OCI-LY7 (cell line): ENCODE results near the gene HIPK3.

Experiments
- EZH2phosphoT487 ChIP-seq: fragments of 200-600 bp; sonication (generic); IDR thresholded peaks from 2 replicates; pipeline ENCODE4 v1.6.1; 2018; ENCODE audit warnings: low read depth, borderline replicate concordance, mild to moderate bottlenecking, mixed run types, antibody characterized with exemption, low read length, moderate library complexity, mixed read lengths
- TF ChIP-seq, protein P1 (sequence below): fragments of 200-600 bp; sonication (generic); conservative IDR thresholded peaks from 2 replicates; pipeline ENCODE4 v1.5.1; 2014; ENCODE audit warnings: mild to moderate bottlenecking, antibody characterized with exemption, low read length, moderate library complexity, mixed read lengths

DNA sequence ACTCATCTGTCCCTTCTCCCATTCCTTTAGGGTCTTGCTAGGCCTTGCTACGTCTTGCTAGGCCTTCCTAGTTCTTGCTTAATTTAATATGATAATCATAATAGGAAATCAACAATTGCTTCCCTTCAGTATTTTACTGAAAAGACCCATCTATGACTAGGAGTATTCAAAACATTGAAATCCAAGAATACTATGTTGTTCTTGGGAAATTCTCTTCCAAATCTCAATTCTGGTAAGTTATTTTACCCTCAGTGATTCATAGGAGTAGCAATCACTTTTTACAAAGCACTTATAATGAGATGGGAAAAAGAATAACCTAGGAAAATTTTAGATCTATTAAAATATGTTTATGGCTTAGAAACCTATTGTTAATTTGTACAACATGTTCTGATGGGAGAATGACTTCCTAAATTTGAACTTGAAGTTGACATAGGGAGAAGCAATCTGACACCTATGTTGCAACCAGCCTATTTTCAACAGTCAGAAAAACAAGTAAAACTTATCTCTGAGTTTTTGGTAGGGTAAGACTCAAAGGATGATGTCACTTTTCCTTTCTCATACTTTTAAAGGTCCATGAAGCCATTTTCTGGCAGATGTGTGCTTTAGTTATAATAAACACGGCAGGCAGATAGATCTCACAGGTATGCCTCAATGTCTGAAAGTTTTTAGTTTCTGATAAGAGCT, 29.5 kb upstream of the HIPK3 start:
- TF ChIP-seq, protein P1, sequence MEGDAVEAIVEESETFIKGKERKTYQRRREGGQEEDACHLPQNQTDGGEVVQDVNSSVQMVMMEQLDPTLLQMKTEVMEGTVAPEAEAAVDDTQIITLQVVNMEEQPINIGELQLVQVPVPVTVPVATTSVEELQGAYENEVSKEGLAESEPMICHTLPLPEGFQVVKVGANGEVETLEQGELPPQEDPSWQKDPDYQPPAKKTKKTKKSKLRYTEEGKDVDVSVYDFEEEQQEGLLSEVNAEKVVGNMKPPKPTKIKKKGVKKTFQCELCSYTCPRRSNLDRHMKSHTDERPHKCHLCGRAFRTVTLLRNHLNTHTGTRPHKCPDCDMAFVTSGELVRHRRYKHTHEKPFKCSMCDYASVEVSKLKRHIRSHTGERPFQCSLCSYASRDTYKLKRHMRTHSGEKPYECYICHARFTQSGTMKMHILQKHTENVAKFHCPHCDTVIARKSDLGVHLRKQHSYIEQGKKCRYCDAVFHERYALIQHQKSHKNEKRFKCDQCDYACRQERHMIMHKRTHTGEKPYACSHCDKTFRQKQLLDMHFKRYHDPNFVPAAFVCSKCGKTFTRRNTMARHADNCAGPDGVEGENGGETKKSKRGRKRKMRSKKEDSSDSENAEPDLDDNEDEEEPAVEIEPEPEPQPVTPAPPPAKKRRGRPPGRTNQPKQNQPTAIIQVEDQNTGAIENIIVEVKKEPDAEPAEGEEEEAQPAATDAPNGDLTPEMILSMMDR: no peak
- no peak for TF ChIP-seq EZH2phosphoT487
